GM23338 (cell line): ENCODE measurements around the gene GCK. TPM values are rescaled to one million over a fixed set of nuclear protein-coding genes. Genes with fewer than 3 reads are reported as not detected.

Experiments
- ATAC-seq: fragments of 200-7000 bp; cut with Tn5 transposase; 3 replicates; pipeline ENCODE4 v1.9.1; 2020
- DNase-seq: peaks from one replicate; pipeline ENCODE4 v3.0.0-alpha.2; 2015; ENCODE audit warnings: low spot score
- H2AFZ ChIP-seq: fragments of 200-600 bp; sonication (generic); 2 replicates; pipeline ENCODE4 v1.8.0; 2016; ENCODE audit warnings: antibody characterized with exemption, mild to moderate bottlenecking, moderate library complexity
- H3F3A ChIP-seq: fragments of 200-600 bp; sonication (generic); replicated peaks from 2 replicates; pipeline ENCODE4 v1.8.0; 2017; ENCODE audit warnings: antibody characterized with exemption, mixed run types, low read depth
- H3K27ac ChIP-seq: fragments of 200-600 bp; sonication (generic); 2 replicates; pipeline ENCODE4 v1.6.1; 2016; ENCODE audit warnings: low read depth
- H3K27me3 ChIP-seq: fragments of 200-600 bp; sonication (generic); 2 replicates; pipeline ENCODE4 v1.8.0; 2016; ENCODE audit warnings: mild to moderate bottlenecking, mixed run types, moderate library complexity; ENCODE audit not compliant: insufficient read depth
- H3K36me3 ChIP-seq: fragments of 200-600 bp; sonication (generic); 2 replicates; pipeline ENCODE4 v1.8.0; 2016; ENCODE audit warnings: mild to moderate bottlenecking; ENCODE audit not compliant: insufficient read depth
- H3K4me1 ChIP-seq: fragments of 200-600 bp; sonication (generic); 2 replicates; pipeline ENCODE4 v1.8.0; 2016; ENCODE audit warnings: mild to moderate bottlenecking, moderate library complexity; ENCODE audit not compliant: insufficient read depth
- H3K4me2 ChIP-seq: fragments of 200-600 bp; sonication (generic); 2 replicates; pipeline ENCODE4 v1.7.1; 2017; ENCODE audit warnings: mixed run types
- H3K4me3 ChIP-seq: fragments of 200-600 bp; sonication (generic); 2 replicates; pipeline ENCODE4 v1.6.1; 2016; ENCODE audit warnings: mixed run types
- H3K79me2 ChIP-seq: fragments of 200-600 bp; sonication (generic); replicated peaks from 2 replicates; pipeline ENCODE4 v1.8.0; 2017; ENCODE audit warnings: mild to moderate bottlenecking; ENCODE audit not compliant: insufficient read depth
- H3K9me2 ChIP-seq: fragments of 200-600 bp; sonication (generic); 2 replicates; pipeline ENCODE4 v1.8.0; 2017; ENCODE audit not compliant: insufficient read depth
- H4K20me1 ChIP-seq: fragments of 200-600 bp; sonication (generic); replicated peaks from 2 replicates; pipeline ENCODE4 v1.8.0; 2017; ENCODE audit warnings: mild to moderate bottlenecking; ENCODE audit not compliant: insufficient read depth
- H3K27ac Mint-ChIP-seq: 2 replicates; pipeline ENCODE4 v1.8.0; 2020; ENCODE audit warnings: inconsistent platforms, mild to moderate bottlenecking, moderate library complexity, mixed read lengths
- H3K27me3 Mint-ChIP-seq: 3 replicates; pipeline ENCODE4 v1.8.0; 2022; ENCODE audit warnings: low read depth, mild to moderate bottlenecking, moderate library complexity, mixed read lengths, inconsistent platforms; ENCODE audit not compliant: insufficient read depth, poor library complexity
- H3K36me3 Mint-ChIP-seq: 3 replicates; pipeline ENCODE4 v1.8.0; 2021; ENCODE audit warnings: low read depth, mild to moderate bottlenecking, inconsistent platforms, moderate library complexity, mixed read lengths
- H3K4me1 Mint-ChIP-seq: 3 replicates; pipeline ENCODE4 v1.8.0; 2020; ENCODE audit warnings: mild to moderate bottlenecking, inconsistent platforms, mixed read lengths
- H3K4me3 Mint-ChIP-seq: 3 replicates; pipeline ENCODE4 v1.8.0; 2021; ENCODE audit warnings: moderate library complexity, mild to moderate bottlenecking, inconsistent platforms, mixed read lengths
- H3K9me3 Mint-ChIP-seq: 3 replicates; pipeline ENCODE4 v1.8.0; 2020; ENCODE audit warnings: moderate library complexity, mild to moderate bottlenecking, inconsistent platforms, mixed read lengths
- CREB1 ChIP-seq: fragments of 250-450 bp; sonication (Bioruptor Pico); IDR thresholded peaks from 2 replicates; pipeline ENCODE4 v1.5.0; 2020; ENCODE audit warnings: low read depth, mild to moderate bottlenecking, moderate library complexity
- CTCF ChIP-seq, 2 experiments: fragments of 200-600 bp in 1 of 2; sonication (generic) in 1 of 2; conservative IDR thresholded peaks; 2 replicates each; pipeline versions ENCODE4 v1.5.1 to v1.6.1; 2016 to 2017; ENCODE audit warnings: antibody characterized with exemption in 2 of 2, low read depth in 2 of 2, mild to moderate bottlenecking in 2 of 2, moderate library complexity in 1 of 2
- ETS1 ChIP-seq: IDR thresholded peaks from 2 replicates; pipeline ENCODE4 v1.6.1; 2016; ENCODE audit warnings: antibody characterized with exemption
- EZH2 ChIP-seq: fragments of 200-600 bp; sonication (generic); IDR thresholded peaks from one replicate; pipeline ENCODE4 v1.8.0; 2017; ENCODE audit warnings: antibody characterized with exemption, mild to moderate bottlenecking, low read depth; ENCODE audit not compliant: unreplicated experiment
- EZH2phosphoT487 ChIP-seq: fragments of 200-600 bp; sonication (generic); IDR thresholded peaks from one replicate; pipeline ENCODE4 v1.8.1; 2018; ENCODE audit warnings: antibody characterized with exemption; ENCODE audit not compliant: unreplicated experiment
- JUNB ChIP-seq: IDR thresholded peaks from one replicate; pipeline ENCODE4 v1.6.1; 2016; ENCODE audit warnings: antibody characterized with exemption; ENCODE audit not compliant: unreplicated experiment
- NANOG ChIP-seq: IDR thresholded peaks from 2 replicates; pipeline ENCODE4 v1.6.1; 2016; ENCODE audit warnings: antibody characterized with exemption, borderline replicate concordance
- ZNF114 ChIP-seq: fragments of 250-450 bp; sonication (Bioruptor Pico); IDR thresholded peaks from 2 replicates; pipeline ENCODE4 v1.5.0; 2020; ENCODE audit warnings: mild to moderate bottlenecking, moderate library complexity
- ZNF331 ChIP-seq: fragments of 250-450 bp; sonication (Bioruptor Pico); IDR thresholded peaks from 2 replicates; pipeline ENCODE4 v1.5.0; 2020; ENCODE audit warnings: low read depth, mild to moderate bottlenecking, moderate library complexity
- polyA plus RNA-seq: library from polyadenylated mRNA; unstranded; fragments of >200 nt; fragmentation: Nextera tagmentation; extraction: Ambion mirVana; gene quantifications from 2 replicates; pipeline ENCODE4 v1.2.1, GENCODE V29; 2016
- total RNA-seq: library from RNA; depleted of rRNA; stranded (reverse); fragments of >200 nt; shearing (Covaris generic); gene quantifications from 2 replicates; pipeline ENCODE4 v1.2.3, GENCODE V29; 2014

Gene GCK
- total and polyA plus RNA-seq, 2 experiments from 2014 or later: 6.1 to 7.3 TPM

DNA sequence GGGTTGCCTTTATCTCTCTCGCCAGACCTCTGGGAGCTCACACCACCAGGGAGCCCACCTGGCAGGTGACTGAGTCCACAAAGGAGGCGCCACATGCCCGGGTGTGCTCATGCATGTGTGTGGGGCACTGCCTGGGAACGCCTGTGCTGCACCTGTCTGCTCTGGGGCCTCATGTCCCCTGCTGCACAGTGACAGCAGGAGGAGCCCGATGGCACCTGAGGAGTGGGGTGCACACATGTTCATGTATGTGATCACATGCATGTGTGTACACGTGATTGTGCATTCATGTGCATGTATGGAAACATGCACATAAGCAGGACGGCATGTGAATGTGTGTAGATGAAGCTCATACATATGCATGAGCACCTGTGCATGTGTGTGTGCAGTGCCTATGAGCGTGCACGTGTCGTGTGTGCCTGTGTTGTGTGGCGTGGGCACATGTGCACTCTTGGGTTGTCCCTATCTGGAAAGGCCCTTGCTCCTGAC lies 33.6 kb upstream of the GCK start (continued):
- TF ChIP-seq CTCF (conservative IDR thresholded peaks at IDR 0.05; ENCODE audit: low read depth in 2 of 2) (no peak), JUNB (no peak), ZNF114 (CRISPR knock-in tag) (no peak), CREB1 (no peak), ZNF331 (no peak), NANOG (no peak)

DNA sequence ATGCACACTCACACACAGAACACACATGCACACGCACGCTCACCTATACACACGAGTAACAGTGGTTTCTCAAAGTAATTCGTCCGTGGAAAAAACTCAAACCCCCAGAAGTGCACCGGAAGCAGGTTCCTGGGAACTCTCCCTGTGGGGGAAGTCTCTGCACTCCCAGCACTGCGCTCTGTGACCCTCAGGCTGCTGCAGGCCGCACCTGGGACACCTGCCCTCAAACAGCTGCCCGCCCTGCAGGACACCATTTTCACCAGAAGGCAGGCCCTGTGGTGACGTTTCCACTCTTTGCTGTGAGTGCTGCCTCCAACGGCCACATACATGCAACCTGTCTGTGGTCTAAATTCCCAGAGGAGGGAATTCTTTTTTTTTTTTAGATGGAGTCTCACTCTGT lies 32.8 kb upstream of the GCK start:
- Mint-ChIP-seq H3K27ac (no peak overlapping the region), H3K4me3 (no peak overlapping the region), H3K4me1 (peaks cover 34% of the 10 kb centered on the region), H3K9me3 (no peaks in the 10 kb centered on the region), H3K27me3 (peaks cover 13% of the 10 kb centered on the region), H3K36me3 (no peaks in the 10 kb centered on the region)
- peaks cover 8% of the 10 kb centered on the region for H3K4me1 ChIP-seq
- no peak overlapping the region for H2AFZ ChIP-seq
- TF ChIP-seq ETS1: no peak
- TF ChIP-seq EZH2phosphoT487: no peak
- TF ChIP-seq CTCF (conservative IDR thresholded peaks at IDR 0.05; ENCODE audit: low read depth in 2 of 2): no peak
- TF ChIP-seq ZNF331: no peak
- TF ChIP-seq EZH2: no peak
- DNase-seq: no peak
- no peaks in the 10 kb centered on the region for H3K9me2 ChIP-seq
- H3K4me2 ChIP-seq: no peak overlapping the region
- H3K79me2 ChIP-seq: no peaks in the 10 kb centered on the region
- no peak overlapping the region for H3K4me3 ChIP-seq
- no peaks in the 10 kb centered on the region for H3F3A ChIP-seq
- no peaks in the 10 kb centered on the region for H3K36me3 ChIP-seq
- ATAC-seq: no peak
- no peaks in the 10 kb centered on the region for H4K20me1 ChIP-seq
- H3K27me3 ChIP-seq: no peaks in the 10 kb centered on the region
- H3K27ac ChIP-seq: no peak overlapping the region
